H9 (cell line): ENCODE measurements around the gene VAV2. TPM values are rescaled to one million over a fixed set of nuclear protein-coding genes. Genes with fewer than 3 reads are reported as not detected.
A peak's percentile ranks its signal among the peaks of the same experiment; 100 is the strongest.

Experiments
- DNase-seq: peaks from one replicate; pipeline ENCODE4 v3.0.0-alpha.2; 2017
- H2AFZ ChIP-seq: one replicate; pipeline ENCODE4 v1.6.1; 2013; ENCODE audit warnings: mild to moderate bottlenecking, low read length, control low read depth, moderate library complexity
- H2AK5ac ChIP-seq: 2 replicates; pipeline ENCODE4 v1.6.1; 2013; ENCODE audit warnings: low read length, control low read depth, mixed read lengths; ENCODE audit not compliant: insufficient read length
- H2BK120ac ChIP-seq: one replicate; pipeline ENCODE4 v1.6.1; 2013; ENCODE audit warnings: low read depth, mild to moderate bottlenecking, low read length, control low read depth, inconsistent platforms; ENCODE audit not compliant: poor library complexity, severe bottlenecking
- H2BK12ac ChIP-seq: 2 replicates; pipeline ENCODE4 v1.6.1; 2013; ENCODE audit warnings: low read length, control low read depth, mixed read lengths, low read depth; ENCODE audit not compliant: insufficient read length
- H2BK15ac ChIP-seq: 2 replicates; pipeline ENCODE4 v1.6.1; 2013; ENCODE audit warnings: low read depth, low read length, control low read depth
- H2BK20ac ChIP-seq: one replicate; pipeline ENCODE4 v1.6.1; 2013; ENCODE audit warnings: low read depth, mild to moderate bottlenecking, low read length, control low read depth, inconsistent platforms; ENCODE audit not compliant: poor library complexity, severe bottlenecking
- H2BK5ac ChIP-seq: 2 replicates; pipeline ENCODE4 v1.6.1; 2013; ENCODE audit warnings: low read length, control low read depth, mixed read lengths; ENCODE audit not compliant: insufficient read length
- H3K14ac ChIP-seq: 2 replicates; pipeline ENCODE4 v1.6.1; 2013; ENCODE audit warnings: low read length, control low read depth; ENCODE audit not compliant: insufficient read depth
- H3K18ac ChIP-seq: 2 replicates; pipeline ENCODE4 v1.6.1; 2013; ENCODE audit warnings: low read depth, mild to moderate bottlenecking, mixed read lengths, low read length, control low read depth; ENCODE audit not compliant: insufficient read length
- H3K23ac ChIP-seq: 2 replicates; pipeline ENCODE4 v1.6.1; 2013; ENCODE audit warnings: low read length, control low read depth, mixed read lengths, low read depth; ENCODE audit not compliant: insufficient read length
- H3K23me2 ChIP-seq: 2 replicates; pipeline ENCODE4 v1.6.1; 2013; ENCODE audit warnings: low read depth, mild to moderate bottlenecking, mixed read lengths, low read length, control low read depth; ENCODE audit not compliant: insufficient read length, poor library complexity, severe bottlenecking
- H3K27ac ChIP-seq: 2 replicates; pipeline ENCODE4 v1.5.1; 2013; ENCODE audit warnings: low read length, control low read depth, mixed read lengths, low read depth; ENCODE audit not compliant: insufficient read length
- H3K27me3 ChIP-seq: 2 replicates; pipeline ENCODE4 v1.6.1; 2013; ENCODE audit warnings: low read length, control low read depth, inconsistent platforms; ENCODE audit not compliant: insufficient read depth
- H3K4ac ChIP-seq: 2 replicates; pipeline ENCODE4 v1.6.1; 2013; ENCODE audit warnings: low read depth, mild to moderate bottlenecking, control low read depth, inconsistent platforms, low read length, moderate library complexity
- H3K4me1 ChIP-seq: 2 replicates; pipeline ENCODE4 v1.6.1; 2013; ENCODE audit warnings: low read length, control low read depth, inconsistent platforms; ENCODE audit not compliant: insufficient read depth
- H3K4me2 ChIP-seq: 2 replicates; pipeline ENCODE4 v1.6.1; 2013; ENCODE audit warnings: low read length, control low read depth, mixed read lengths; ENCODE audit not compliant: insufficient read length, insufficient read depth
- H3K56ac ChIP-seq: 2 replicates; pipeline ENCODE4 v1.6.1; 2013; ENCODE audit warnings: low read depth, mild to moderate bottlenecking, mixed read lengths, low read length, control low read depth; ENCODE audit not compliant: insufficient read length
- H3K79me1 ChIP-seq: 2 replicates; pipeline ENCODE4 v1.6.1; 2013; ENCODE audit warnings: low read depth, mild to moderate bottlenecking, moderate library complexity, low read length, control low read depth, inconsistent platforms; ENCODE audit not compliant: insufficient read depth, poor library complexity, severe bottlenecking
- H3K79me2 ChIP-seq: 2 replicates; pipeline ENCODE4 v1.6.1; 2013; ENCODE audit warnings: low read length, control low read depth, inconsistent platforms; ENCODE audit not compliant: insufficient read depth
- H3K9ac ChIP-seq: 2 replicates; pipeline ENCODE4 v1.6.1; 2013; ENCODE audit warnings: low read length, control low read depth, mixed read lengths; ENCODE audit not compliant: insufficient read length; ENCODE audit errors: extremely low read depth
- H3K9me3 ChIP-seq: one replicate; pipeline ENCODE4 v1.6.1; 2013; ENCODE audit warnings: low read depth, low read length, inconsistent platforms; ENCODE audit not compliant: control insufficient read depth
- H3T11ph ChIP-seq: one replicate; pipeline ENCODE4 v1.6.1; 2013; ENCODE audit warnings: mild to moderate bottlenecking, low read length, control low read depth, inconsistent platforms
- H4K20me1 ChIP-seq: one replicate; pipeline ENCODE4 v1.6.1; 2013; ENCODE audit not compliant: control insufficient read depth, insufficient read length, insufficient read depth
- H4K5ac ChIP-seq: 2 replicates; pipeline ENCODE4 v1.6.1; 2013; ENCODE audit warnings: low read depth, mild to moderate bottlenecking, mixed read lengths, low read length, control low read depth; ENCODE audit not compliant: insufficient read length
- H4K8ac ChIP-seq: replicated peaks from 2 replicates; pipeline ENCODE4 v1.6.1; 2013; ENCODE audit warnings: low read length, control low read depth, mixed read lengths, low read depth; ENCODE audit not compliant: insufficient read length
- H4K91ac ChIP-seq: 2 replicates; pipeline ENCODE4 v1.6.1; 2013; ENCODE audit warnings: low read depth, mild to moderate bottlenecking, moderate library complexity, mixed read lengths, low read length, control low read depth; ENCODE audit not compliant: insufficient read length
- H3K27ac Mint-ChIP-seq, 3 experiments: 2 replicates in 2 of 3; 3 replicates in 1 of 3; pipeline ENCODE4 v1.8.0; 2020 to 2021; ENCODE audit warnings: mixed read lengths in 3 of 3, mild to moderate bottlenecking in 1 of 3, moderate library complexity in 1 of 3
- H3K27me3 Mint-ChIP-seq: 2 replicates; pipeline ENCODE4 v1.8.0; 2021; ENCODE audit warnings: low read depth, mild to moderate bottlenecking, moderate library complexity, mixed read lengths
- H3K36me3 Mint-ChIP-seq, 3 experiments: 2 replicates in 2 of 3; 3 replicates in 1 of 3; pipeline ENCODE4 v1.8.0; 2020 to 2021; ENCODE audit warnings: low read depth in 3 of 3, mixed read lengths in 3 of 3; ENCODE audit not compliant: insufficient read depth in 1 of 3
- H3K4me1 Mint-ChIP-seq, 2 experiments: 2 replicates each; pipeline ENCODE4 v1.8.0; 2020; ENCODE audit warnings: mixed read lengths in 2 of 2
- H3K4me3 Mint-ChIP-seq, 2 experiments: 2 replicates in 1 of 2; 3 replicates in 1 of 2; pipeline ENCODE4 v1.8.0; 2020 to 2021; ENCODE audit warnings: mild to moderate bottlenecking in 2 of 2, mixed read lengths in 2 of 2, moderate library complexity in 1 of 2
- H3K9me3 Mint-ChIP-seq, 2 experiments: 2 replicates in 1 of 2; 3 replicates in 1 of 2; pipeline ENCODE4 v1.8.0; 2020; ENCODE audit warnings: mild to moderate bottlenecking in 2 of 2, mixed read lengths in 2 of 2, moderate library complexity in 1 of 2
- WGBS: extraction: QIAGEN DNeasy Blood & Tissue Kit; methylation state at CpG from one replicate; pipeline ENCODE4 v1.1.7; 2013; ENCODE audit warnings: missing lambda C conversion rate, low lambda C conversion rate, mixed read lengths; ENCODE audit not compliant: insufficient read length; ENCODE audit errors: extremely low coverage; 5-methylcytosine and 5-hydroxymethylcytosine counted together
- total RNA-seq: library from RNA; stranded (reverse); gene quantifications from 2 replicates; pipeline ENCODE4 v1.2.1, GENCODE V29; 2021
- TF ChIP-seq, protein P1 (sequence below): fragments of 200-600 bp; sonication (generic); conservative IDR thresholded peaks from 3 replicates; pipeline ENCODE4 v1.8.0; 2021; ENCODE audit warnings: antibody characterized with exemption, mild to moderate bottlenecking

Gene VAV2
- total RNA-seq, 1 experiment from 2014 or later = 58.7 TPM

DNA sequence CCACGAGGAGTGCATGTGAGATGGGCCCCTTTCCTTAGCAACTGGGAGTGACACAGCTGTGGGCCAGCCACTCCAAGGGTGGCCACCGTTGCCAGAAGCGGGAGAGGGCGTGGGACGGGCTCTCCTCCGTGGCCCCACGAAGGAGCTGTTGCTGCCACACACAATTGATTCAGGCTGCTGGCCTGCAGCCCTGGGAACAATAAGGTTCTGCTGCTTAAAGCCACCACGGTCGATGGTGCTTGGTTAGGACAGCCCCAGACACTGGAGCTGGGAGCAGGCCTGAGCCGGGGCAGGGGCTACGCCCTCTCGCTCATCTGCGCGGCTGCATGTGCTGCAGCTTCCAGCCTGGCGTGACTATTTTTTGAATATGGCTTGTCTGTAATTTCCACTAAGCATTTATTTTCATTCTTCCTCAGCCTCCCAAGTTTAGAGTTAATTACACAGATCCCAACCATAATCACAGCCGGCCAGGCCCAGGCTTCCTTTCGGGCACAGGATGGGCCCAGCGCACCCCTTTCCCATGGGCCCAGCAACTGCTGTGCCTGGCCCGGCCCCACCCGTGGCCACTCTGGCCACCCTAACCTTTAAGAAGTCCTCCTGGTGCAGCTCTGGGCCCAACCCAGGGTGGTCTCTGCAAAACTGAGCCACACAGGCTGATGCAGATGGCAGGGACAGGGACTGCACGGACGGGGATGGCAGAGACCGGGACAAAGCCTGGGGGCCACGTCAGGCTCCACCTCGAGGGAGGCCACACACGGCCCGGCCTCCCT, 49.7 kb downstream of the VAV2 start:
- H2BK5ac ChIP-seq = no peak overlapping the region
- H2AK5ac ChIP-seq = no peak overlapping the region
- H2BK120ac ChIP-seq = no peak overlapping the region
- no peak overlapping the region for H4K8ac ChIP-seq
- TF ChIP-seq, protein P1, sequence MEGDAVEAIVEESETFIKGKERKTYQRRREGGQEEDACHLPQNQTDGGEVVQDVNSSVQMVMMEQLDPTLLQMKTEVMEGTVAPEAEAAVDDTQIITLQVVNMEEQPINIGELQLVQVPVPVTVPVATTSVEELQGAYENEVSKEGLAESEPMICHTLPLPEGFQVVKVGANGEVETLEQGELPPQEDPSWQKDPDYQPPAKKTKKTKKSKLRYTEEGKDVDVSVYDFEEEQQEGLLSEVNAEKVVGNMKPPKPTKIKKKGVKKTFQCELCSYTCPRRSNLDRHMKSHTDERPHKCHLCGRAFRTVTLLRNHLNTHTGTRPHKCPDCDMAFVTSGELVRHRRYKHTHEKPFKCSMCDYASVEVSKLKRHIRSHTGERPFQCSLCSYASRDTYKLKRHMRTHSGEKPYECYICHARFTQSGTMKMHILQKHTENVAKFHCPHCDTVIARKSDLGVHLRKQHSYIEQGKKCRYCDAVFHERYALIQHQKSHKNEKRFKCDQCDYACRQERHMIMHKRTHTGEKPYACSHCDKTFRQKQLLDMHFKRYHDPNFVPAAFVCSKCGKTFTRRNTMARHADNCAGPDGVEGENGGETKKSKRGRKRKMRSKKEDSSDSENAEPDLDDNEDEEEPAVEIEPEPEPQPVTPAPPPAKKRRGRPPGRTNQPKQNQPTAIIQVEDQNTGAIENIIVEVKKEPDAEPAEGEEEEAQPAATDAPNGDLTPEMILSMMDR = no peak
- H3K4me1 ChIP-seq = no peaks in the 10 kb centered on the region
- H2AFZ ChIP-seq = no peak overlapping the region
- no peak overlapping the region for H2BK12ac ChIP-seq
- no peak for DNase-seq
- Mint-ChIP-seq H3K4me1 (peaks cover 11 to 15% of the 10 kb centered on the region in 2 experiments), H3K27ac (peak overlapping the region in 2 of 3 experiments; percentile 75 to 78; a peak in 3 of 7 replicates), H3K27me3 (no peaks in the 10 kb centered on the region), H3K36me3 (peaks cover 4 to 25% (median 14%) of the 10 kb centered on the region in 3 experiments; a peak in 6 of 7 replicates), H3K9me3 (no peaks in the 10 kb centered on the region), H3K4me3 (no peak overlapping the region)
- H3K56ac ChIP-seq = no peak overlapping the region
- no peak overlapping the region; the same call in 1 of the 2 replicates for H3K14ac ChIP-seq
- peaks cover 3% of the 10 kb centered on the region for H3K79me1 ChIP-seq
- no peak overlapping the region for H3K27ac ChIP-seq
- H2BK15ac ChIP-seq = no peak overlapping the region
- no peak overlapping the region for H4K5ac ChIP-seq
- no peaks in the 10 kb centered on the region for H3K27me3 ChIP-seq
- H3K9ac ChIP-seq = no peak overlapping the region
- H3K79me2 ChIP-seq = peaks cover 2% of the 10 kb centered on the region; the same call in 1 of the 2 replicates
- H3T11ph ChIP-seq = no peak overlapping the region
- no peak overlapping the region for H3K4me2 ChIP-seq
- no peak overlapping the region for H4K91ac ChIP-seq
- no peaks in the 10 kb centered on the region for H3K23me2 ChIP-seq
- H2BK20ac ChIP-seq = no peak overlapping the region
- no peaks in the 10 kb centered on the region for H3K9me3 ChIP-seq
- H3K23ac ChIP-seq = no peak overlapping the region
- H3K4ac ChIP-seq = no peak overlapping the region
- peaks cover 3% of the 10 kb centered on the region for H4K20me1 ChIP-seq
- WGBS = no CpG with 5 or more reads among the region's 27 CpGs
- no peak overlapping the region for H3K18ac ChIP-seq
